Lower leg skin (tissue), 4 donors: ENCODE measurements around the gene PAPLN. TPM values are rescaled to one million over a fixed set of nuclear protein-coding genes. Genes with fewer than 3 reads are reported as not detected.

ENCODE experiments used
- DNase-seq, 2 donors: peaks; one replicate each; pipeline ENCODE4 v3.0.0-alpha.2; 2019; ENCODE audit warnings: low spot score in 2 of 2
- H3K4me3 ChIP-seq: fragments of 200-600 bp; sonication (generic); 2 replicates; pipeline ENCODE4 v1.5.1; 2017; ENCODE audit warnings: mild to moderate bottlenecking, low read depth; ENCODE audit not compliant: poor library complexity, severe bottlenecking
- CTCF ChIP-seq, 3 donors: fragments of 450-650 bp; IDR thresholded peaks; one replicate each; pipeline ENCODE4 v1.5.1; 2016; ENCODE audit warnings: antibody characterized with exemption in 3 of 3, mild to moderate bottlenecking in 3 of 3, moderate library complexity in 2 of 3
- POLR2A ChIP-seq, 2 donors: fragments of 450-650 bp; IDR thresholded peaks; one replicate each; pipeline ENCODE4 v1.6.1; 2016 to 2017; ENCODE audit warnings: antibody characterized with exemption in 2 of 2, mild to moderate bottlenecking in 1 of 2, moderate library complexity in 1 of 2
- WGBS, 2 donors: methylation state at CpG; one replicate each; pipeline ENCODE4 v1.1.5; 2018; 5-methylcytosine and 5-hydroxymethylcytosine counted together
- intact Hi-C: fragments of 100-400 bp; cut with DNase I; formaldehyde crosslinking; loops from one replicate; pipeline ENCODE4 v1.15.0; 2023; ENCODE audit warnings: low total_unique reads
- total RNA-seq, 4 donors: library from RNA; depleted of rRNA; stranded (reverse); fragments of >200 nt; gene quantifications; one replicate each; pipeline ENCODE4 v1.1.0, GENCODE V29; 2016

Gene PAPLN
- total RNA-seq, 4 donors from 2014 or later = 11.2 to 36.4 (median 22.6) TPM

DNA sequence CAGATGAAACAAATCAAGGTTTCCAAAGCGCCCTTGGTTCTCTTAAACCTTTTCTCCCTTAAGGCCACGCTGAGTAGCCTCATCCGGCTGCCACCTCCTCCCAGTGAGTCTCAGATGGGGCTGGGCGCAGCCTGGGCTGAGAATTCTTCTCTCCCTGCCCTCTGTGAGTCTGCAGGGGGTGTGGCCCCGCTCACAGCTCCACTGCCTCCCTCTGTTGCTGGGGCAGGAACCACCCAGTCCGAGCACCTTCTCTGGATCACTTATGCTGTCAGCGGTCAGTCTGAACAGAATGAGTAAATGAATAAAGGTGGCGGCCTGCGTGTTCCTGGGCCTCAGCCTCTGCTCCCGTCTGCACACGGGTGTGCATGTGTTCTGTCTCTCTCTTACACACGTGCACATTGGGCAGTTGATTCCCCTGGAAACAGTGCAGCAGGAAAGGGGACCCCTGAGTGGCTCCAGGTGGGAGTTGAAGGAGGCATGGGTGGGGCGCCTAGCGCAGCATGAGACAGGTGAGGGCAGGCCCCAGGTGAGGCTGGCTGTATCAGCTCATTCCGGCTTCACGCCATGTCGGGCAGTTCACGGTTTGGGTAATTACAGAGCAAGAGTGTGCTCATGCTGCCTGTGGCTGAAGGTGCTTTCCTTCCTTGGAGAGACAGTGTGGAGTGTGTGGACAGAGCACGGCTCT is 4.3 kb downstream of the PAPLN start:
- 51 to 70% methylated on average over 19 of the region's 19 CpGs for WGBS, 2 donors
- H3K4me3 ChIP-seq = no peak overlapping the region
- DNase-seq = no peak
- intact Hi-C loops = no loop called here
- no peak for TF ChIP-seq CTCF (IDR thresholded peaks at IDR 0.05)
- TF ChIP-seq POLR2A (IDR thresholded peaks at IDR 0.05) = no peak

DNA sequence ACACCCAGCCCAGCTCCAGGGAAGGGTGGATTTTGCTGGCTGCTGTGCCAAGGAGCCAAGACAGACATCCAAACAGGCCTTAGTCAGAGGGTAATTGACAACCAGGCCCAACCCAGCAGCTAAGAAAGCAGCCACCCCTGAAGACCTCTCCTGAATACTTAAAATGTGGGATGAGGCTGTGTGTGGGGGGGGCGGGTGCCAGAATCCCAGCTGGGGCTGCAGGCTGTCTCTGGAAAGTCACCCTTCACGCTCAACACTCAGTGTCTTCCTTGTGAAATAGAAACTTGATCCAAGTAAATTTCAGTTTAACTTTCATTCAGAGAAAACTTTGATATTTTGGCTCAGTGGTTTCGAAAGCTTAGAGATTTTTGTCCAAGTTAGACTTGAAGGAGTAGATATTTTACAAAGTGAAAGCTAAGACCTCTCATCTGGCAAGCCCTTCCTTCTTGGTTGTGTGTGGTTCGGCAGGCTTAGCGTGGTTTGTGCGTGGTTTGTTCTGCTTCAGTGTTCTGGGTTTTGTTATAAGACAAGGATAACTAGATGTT is 5.1 kb downstream of the PAPLN start:
- no peak for DNase-seq
- intact Hi-C loops = no loop called here
- H3K4me3 ChIP-seq = no peak overlapping the region
- TF ChIP-seq CTCF (IDR thresholded peaks at IDR 0.05) = no peak
- no peak for TF ChIP-seq POLR2A (IDR thresholded peaks at IDR 0.05)
- WGBS, 2 donors = 44 to 47% methylated on average over 6 of the region's 6 CpGs

DNA sequence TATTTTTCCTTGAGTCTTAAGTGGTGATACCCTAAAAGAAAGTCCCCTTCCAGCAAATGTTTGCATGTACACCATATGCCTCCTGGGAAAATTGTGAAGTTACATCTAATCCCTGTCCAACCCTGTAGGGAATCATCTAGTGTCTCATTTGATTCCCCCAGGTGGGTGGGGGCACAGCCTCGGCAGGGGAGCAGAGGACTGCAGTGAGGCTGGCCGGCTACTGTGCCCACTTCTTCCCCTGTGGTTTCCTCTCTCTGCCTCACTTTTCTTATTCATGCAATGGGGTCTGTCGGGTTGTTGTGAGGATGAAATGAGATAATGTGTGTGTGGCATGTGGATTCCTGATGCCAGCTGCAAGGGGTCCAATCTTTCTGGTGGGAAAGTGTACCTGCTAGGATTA is 6.0 kb downstream of the PAPLN start:
- H3K4me3 ChIP-seq = no peak overlapping the region

DNA sequence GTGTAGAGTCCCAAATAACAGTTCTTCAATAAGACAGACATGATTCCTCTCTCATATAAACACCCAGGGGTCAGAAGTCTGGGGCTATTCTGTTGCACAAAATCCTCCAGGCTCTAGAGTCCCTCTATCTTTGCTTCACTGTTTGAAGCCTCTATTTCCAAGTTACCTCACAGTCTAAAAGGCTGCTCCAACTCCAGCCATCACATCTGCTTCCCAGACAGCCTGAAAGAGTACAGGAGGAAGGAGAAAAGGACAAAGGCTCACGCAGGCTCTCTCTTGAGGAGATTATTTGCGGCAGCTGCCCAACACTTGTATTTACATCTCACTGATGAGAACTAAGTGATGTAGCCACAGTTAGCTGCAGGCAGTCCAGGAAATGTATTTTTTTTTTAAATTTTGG is 6.4 kb downstream of the PAPLN start:
- no peak for DNase-seq
- intact Hi-C loops = no loop called here
- WGBS, 2 donors = 98 to 100% methylated on average over 2 of the region's 2 CpGs
- no peak for TF ChIP-seq POLR2A (IDR thresholded peaks at IDR 0.05)
- TF ChIP-seq CTCF (IDR thresholded peaks at IDR 0.05) = no peak
- no peak overlapping the region for H3K4me3 ChIP-seq

More for the DNA sequence above, 6.0 kb downstream of the PAPLN start:
- DNase-seq = no peak
- WGBS, 2 donors = 60 to 82% methylated on average over 3 of the region's 3 CpGs
- TF ChIP-seq POLR2A (IDR thresholded peaks at IDR 0.05) = no peak
- no peak for TF ChIP-seq CTCF (IDR thresholded peaks at IDR 0.05)
- intact Hi-C loops = no loop called here

- 81 to 91% methylated on average over 13 of the region's 14 CpGs for WGBS, 2 donors
- TF ChIP-seq POLR2A (IDR thresholded peaks at IDR 0.05) = no peak
- TF ChIP-seq CTCF (IDR thresholded peaks at IDR 0.05) = no peak
- DNase-seq = no peak
- H3K4me3 ChIP-seq = no peak overlapping the region
- intact Hi-C loops = no loop called here
Observed at GRCh38 chr14:73244541-73245290, 7.4 kb downstream of the PAPLN start.
